Measurements from ENCODE around the gene VPS37D. TPM values are rescaled to one million over a fixed set of nuclear protein-coding genes. Genes with fewer than 3 reads are reported as not detected.

The VPS37D gene
- total RNA-seq, 1 experiment from 2014 or later, result 8.7 TPM

- H3K4me1 ChIP-seq (ENCODE audit: insufficient read depth, low read length, poor library complexity, severe bottlenecking), result peaks cover 15% of the 10 kb centered on the region
- POLR2A ChIA-PET (ENCODE audit: low non-redundant PET), result no interaction called here
- CTCF ChIA-PET, result no interaction called here
- peak; percentile 51 for DNase-seq (ENCODE audit: low spot score)
- H3K27ac ChIP-seq (ENCODE audit: low read depth, low read length, poor library complexity, severe bottlenecking), result no peak overlapping the region
- BruUV-seq (replicated peaks), result no TSS peak
- H3K36me3 ChIP-seq (ENCODE audit: insufficient read depth, low read length, poor library complexity, severe bottlenecking), result no peaks in the 10 kb centered on the region
- H3K9me3 ChIP-seq (ENCODE audit: low read depth, low read length, poor library complexity, severe bottlenecking), result no peaks in the 10 kb centered on the region
- H3K4me3 ChIP-seq (ENCODE audit: low read depth, low read length, poor library complexity, severe bottlenecking), result no peak overlapping the region
- H3K27me3 ChIP-seq (replicated peaks; ENCODE audit: insufficient read depth, low read depth, low read length, poor library complexity), result no peaks in the 10 kb centered on the region
- TF ChIP-seq CTCF (conservative IDR thresholded peaks at IDR 0.05; ENCODE audit: low read depth, low read length), result no peak
- TF ChIP-seq EZH2 (IDR thresholded peaks at IDR 0.05; ENCODE audit: borderline replicate concordance, low read depth, low read length, poor library complexity, severe bottlenecking), result no peak
- intact Hi-C loops (cut with micrococcal nuclease; ENCODE audit: unreplicated experiment), result no loop called here
Measured at GRCh38 chr7:73626814-73627213, 40.8 kb upstream of the VPS37D start.

- intact Hi-C loops (cut with micrococcal nuclease; ENCODE audit: unreplicated experiment), result no loop called here
- POLR2A ChIA-PET (ENCODE audit: low non-redundant PET), result interaction anchor here (0.8 kb wide), 1 partner anchor 81 kb away, joined by 5 read pairs; no protein-coding TSS in a partner anchor
Measured at GRCh38 chr7:73628504-73628903, 39.1 kb upstream of the VPS37D start.

GRCh38 chr7:73631558-73631957 is 36.1 kb upstream of the VPS37D start:
- ChIA-PET CTCF (interaction anchor here (0.6 kb wide), 1 partner anchor 36 kb away, joined by 3 read pairs; the partner anchor contains the start of gene VPS37D), POLR2A (ENCODE audit: low non-redundant PET) (no interaction called here)
- DNase-seq (ENCODE audit: low spot score), result no peak
- Histone ChIP-seq H3K27ac (ENCODE audit: low read depth, low read length, poor library complexity, severe bottlenecking) (no peak overlapping the region), H3K9me3 (ENCODE audit: low read depth, low read length, poor library complexity, severe bottlenecking) (no peaks in the 10 kb centered on the region), H3K27me3 (replicated peaks; ENCODE audit: insufficient read depth, low read depth, low read length, poor library complexity) (no peaks in the 10 kb centered on the region), H3K36me3 (ENCODE audit: insufficient read depth, low read length, poor library complexity, severe bottlenecking) (no peaks in the 10 kb centered on the region), H3K4me3 (ENCODE audit: low read depth, low read length, poor library complexity, severe bottlenecking) (no peak overlapping the region), H3K4me1 (ENCODE audit: insufficient read depth, low read length, poor library complexity, severe bottlenecking) (peaks cover 6% of the 10 kb centered on the region)
- no TSS peak for BruUV-seq (replicated peaks)
- intact Hi-C loops (cut with micrococcal nuclease; ENCODE audit: unreplicated experiment), result no loop called here
- TF ChIP-seq CTCF (conservative IDR thresholded peaks at IDR 0.05; ENCODE audit: low read depth, low read length), result no peak

More at GRCh38 chr7:73628504-73628903, 39.1 kb upstream of the VPS37D start:
- Histone ChIP-seq H3K27me3 (replicated peaks; ENCODE audit: insufficient read depth, low read depth, low read length, poor library complexity) (no peaks in the 10 kb centered on the region), H3K4me3 (ENCODE audit: low read depth, low read length, poor library complexity, severe bottlenecking) (no peak overlapping the region), H3K4me1 (ENCODE audit: insufficient read depth, low read length, poor library complexity, severe bottlenecking) (peaks cover 3% of the 10 kb centered on the region), H3K36me3 (ENCODE audit: insufficient read depth, low read length, poor library complexity, severe bottlenecking) (no peaks in the 10 kb centered on the region), H3K9me3 (ENCODE audit: low read depth, low read length, poor library complexity, severe bottlenecking) (no peaks in the 10 kb centered on the region), H3K27ac (ENCODE audit: low read depth, low read length, poor library complexity, severe bottlenecking) (no peak overlapping the region)
- no peak for DNase-seq (ENCODE audit: low spot score)
- TF ChIP-seq EZH2 (IDR thresholded peaks at IDR 0.05; ENCODE audit: borderline replicate concordance, low read depth, low read length, poor library complexity, severe bottlenecking) (no peak), CTCF (conservative IDR thresholded peaks at IDR 0.05; ENCODE audit: low read depth, low read length) (no peak)
- no TSS peak for BruUV-seq (replicated peaks)
- CTCF ChIA-PET, result interaction anchor here (0.9 to 1.2 kb wide), 2 partner anchors 22 to 97 kb away, joined by 3 read pairs; no protein-coding TSS in a partner anchor
